ENCODE results near the gene CRB1. TPM values are rescaled to one million over a fixed set of nuclear protein-coding genes. Genes with fewer than 3 reads are reported as not detected.

CRB1 gene
- polyA plus RNA-seq, 3 donors = not detected

- Histone ChIP-seq H3K4me1 (ENCODE audit: control insufficient read depth in 1 of 2, insufficient read depth in 2 of 2, low read length in 2 of 2) (no peaks in the 10 kb centered on the region), H3K9ac (ENCODE audit: insufficient read depth, low read length, poor library complexity, severe bottlenecking) (no peak overlapping the region), H3K27me3 (ENCODE audit: control insufficient read depth in 2 of 2, insufficient read depth in 2 of 2, low read length in 2 of 2) (no peaks in the 10 kb centered on the region), H3K4me3 (replicated peaks in 1 of 3; ENCODE audit: low read depth in 2 of 3, low read length in 3 of 3) (no peak overlapping the region), H3K9me3 (replicated peaks in 1 of 2; ENCODE audit: control insufficient read depth in 1 of 2, insufficient read depth in 1 of 2, low read length in 2 of 2) (no peaks in the 10 kb centered on the region), H3K27ac (ENCODE audit: low read depth in 1 of 2, low read length in 2 of 2) (no peak overlapping the region), H3K79me2 (ENCODE audit: insufficient read depth, low read length) (no peaks in the 10 kb centered on the region), H4K20me1 (ENCODE audit: insufficient read depth, low read length) (no peaks in the 10 kb centered on the region), H2AFZ (ENCODE audit: insufficient read depth, low read depth, low read length, poor library complexity, severe bottlenecking) (no peak overlapping the region), H3K4me2 (replicated peaks; ENCODE audit: extremely low read depth, low read length, poor library complexity, severe bottlenecking) (no peak overlapping the region), H3K36me3 (replicated peaks in 1 of 2; ENCODE audit: control insufficient read depth in 1 of 2, insufficient read depth in 2 of 2, low read length in 2 of 2) (no peaks in the 10 kb centered on the region)
- TF ChIP-seq CTCF (IDR thresholded peaks at IDR 0.05) = no peak
- peaks cover 0 to 1% (median 0%) of the 10 kb centered on the region in 3 donors for H3K27me3 Mint-ChIP-seq (ENCODE audit: low read depth in 3 of 3)
- no peak for DNase-seq
- no peaks in the 10 kb centered on the region for H3K9me3 Mint-ChIP-seq
- 100% methylated on average over 1 of the region's 6 CpGs for WGBS (ENCODE audit: insufficient coverage)
- intact Hi-C loops (cut with micrococcal nuclease) = no loop called here
- no peak overlapping the region for H3K4me3 Mint-ChIP-seq
- H3K36me3 Mint-ChIP-seq = no peaks in the 10 kb centered on the region
- no peaks in the 10 kb centered on the region for H3K4me1 Mint-ChIP-seq
- H3K27ac Mint-ChIP-seq = no peak overlapping the region
Measured at GRCh38 chr1:197480446-197480845, 212.4 kb downstream of the CRB1 start.

- H3K79me2 ChIP-seq (ENCODE audit: insufficient read depth, low read length) = no peaks in the 10 kb centered on the region
- Mint-ChIP-seq H3K27ac (peak overlapping the region in 1 of 7 donors; percentile 33), H3K9me3 (no peaks in the 10 kb centered on the region), H3K4me1 (peaks cover 2% of the 10 kb centered on the region), H3K36me3 (no peaks in the 10 kb centered on the region), H3K27me3 (ENCODE audit: low read depth in 3 of 3) (no peaks in the 10 kb centered on the region), H3K4me3 (no peak overlapping the region)
- intact Hi-C loops (cut with micrococcal nuclease) = no loop called here
- no peaks in the 10 kb centered on the region for H3K27me3 ChIP-seq (ENCODE audit: control insufficient read depth in 2 of 2, insufficient read depth in 2 of 2, low read length in 2 of 2)
- H3K9me3 ChIP-seq (replicated peaks in 1 of 2; ENCODE audit: control insufficient read depth in 1 of 2, insufficient read depth in 1 of 2, low read length in 2 of 2) = no peaks in the 10 kb centered on the region
- H3K36me3 ChIP-seq (replicated peaks in 1 of 2; ENCODE audit: control insufficient read depth in 1 of 2, insufficient read depth in 2 of 2, low read length in 2 of 2) = no peaks in the 10 kb centered on the region
- H4K20me1 ChIP-seq (ENCODE audit: insufficient read depth, low read length) = no peaks in the 10 kb centered on the region
- H2AFZ ChIP-seq (ENCODE audit: insufficient read depth, low read depth, low read length, poor library complexity, severe bottlenecking) = no peak overlapping the region
- H3K4me2 ChIP-seq (replicated peaks; ENCODE audit: extremely low read depth, low read length, poor library complexity, severe bottlenecking) = no peak overlapping the region
- no peak overlapping the region for H3K4me3 ChIP-seq (replicated peaks in 1 of 3; ENCODE audit: low read depth in 2 of 3, low read length in 3 of 3)
- H3K9ac ChIP-seq (ENCODE audit: insufficient read depth, low read length, poor library complexity, severe bottlenecking) = no peak overlapping the region
- no peaks in the 10 kb centered on the region for H3K4me1 ChIP-seq (ENCODE audit: control insufficient read depth in 1 of 2, insufficient read depth in 2 of 2, low read length in 2 of 2)
- WGBS (ENCODE audit: insufficient coverage) = 38% methylated on average over 2 of the region's 4 CpGs
- TF ChIP-seq CTCF (IDR thresholded peaks at IDR 0.05) = no peak
- DNase-seq = no peak
- no peak overlapping the region for H3K27ac ChIP-seq (ENCODE audit: low read depth in 1 of 2, low read length in 2 of 2)
Measured at GRCh38 chr1:197481101-197481500, 213.0 kb downstream of the CRB1 start.

Data from CD14-positive monocyte (primary cell).